Uterus (tissue), 4 donors: ENCODE measurements around the gene SLC18A2. TPM values are rescaled to one million over a fixed set of nuclear protein-coding genes. Genes with fewer than 3 reads are reported as not detected.
A peak's percentile ranks its signal among the peaks of the same experiment; 100 is the strongest.

Experiments used
- DNase-seq, 2 donors: peaks; one replicate each; pipeline ENCODE4 v3.0.0-alpha.2; 2019 to 2020
- H3K27ac ChIP-seq, 2 donors: fragments of 200-600 bp; sonication (generic); 1 replicate in 1 of 2; 2 replicates in 1 of 2; pipeline ENCODE4 v1.5.1; 2016 to 2018
- H3K27me3 ChIP-seq, 2 donors: fragments of 200-600 bp; sonication (generic); one replicate each; pipeline ENCODE4 v1.5.1; 2018 to 2019; ENCODE audit warnings: control low read depth in 1 of 2
- H3K36me3 ChIP-seq, 2 donors: fragments of 200-600 bp; sonication (generic); one replicate each; pipeline ENCODE4 v1.5.1; 2019; ENCODE audit warnings: control low read depth in 1 of 2
- H3K4me1 ChIP-seq, 2 donors: fragments of 200-600 bp; sonication (generic); one replicate each; pipeline ENCODE4 v1.5.1; 2018 to 2019; ENCODE audit warnings: control low read depth in 1 of 2
- H3K4me3 ChIP-seq, 2 donors: fragments of 200-600 bp; sonication (generic); 1 replicate in 1 of 2; 2 replicates in 1 of 2; pipeline ENCODE4 v1.5.1; 2018 to 2019; ENCODE audit warnings: mild to moderate bottlenecking in 1 of 2
- H3K9me3 ChIP-seq, 2 donors: fragments of 200-600 bp; sonication (generic); one replicate each; pipeline ENCODE4 v1.5.1; 2019; ENCODE audit warnings: control low read depth in 1 of 2
- CTCF ChIP-seq, 4 experiments: fragments of 200-600 bp in 2 of 4; fragments of 450-650 bp in 2 of 4; sonication (generic) in 2 of 4; IDR thresholded peaks; one replicate each; pipeline ENCODE4 v1.5.1; 2016 to 2019; ENCODE audit warnings: antibody characterized with exemption in 4 of 4, mild to moderate bottlenecking in 2 of 4, moderate library complexity in 1 of 4
- POLR2A ChIP-seq, 2 donors: fragments of 450-650 bp; IDR thresholded peaks; one replicate each; pipeline ENCODE4 v1.6.1; 2016; ENCODE audit warnings: antibody characterized with exemption in 2 of 2, mild to moderate bottlenecking in 1 of 2, moderate library complexity in 1 of 2
- intact Hi-C: fragments of 100-400 bp; cut with DNase I; formaldehyde crosslinking; loops from one replicate; pipeline ENCODE4 v1.15.1; 2023; ENCODE audit warnings: low total_unique reads
- total RNA-seq, 4 donors: library from RNA; depleted of rRNA in 3 of 4; stranded (reverse); fragments of >200 nt in 3 of 4; gene quantifications; one replicate each; pipeline versions ENCODE4 v1.1.0 to v1.2.4, GENCODE V29; 2014 to 2023
- donor health status: DM: yes; HTN: yes; CAD: no.

SLC18A2 gene
- 1 to 10 TPM in 2 of 4 donors, under 1 TPM in 2; 0.26 to 2.6 (median 0.70) TPM for total RNA-seq

- intact Hi-C loops, result no loop called here
- Histone ChIP-seq H3K9me3 (no peaks in the 10 kb centered on the region), H3K4me3 (peak within 1 kb of the TSS in 1 of 2 donors; percentile 26), H3K36me3 (no peaks in the 10 kb centered on the region), H3K27me3 (peaks cover 0 to 4% of the 10 kb centered on the region in 2 donors), H3K4me1 (peaks cover 0 to 13% of the 10 kb centered on the region in 2 donors), H3K27ac (no peak within 1 kb of the TSS)
- TF ChIP-seq POLR2A (IDR thresholded peaks at IDR 0.05) (no peak), CTCF (IDR thresholded peaks at IDR 0.05) (no peak)
- DNase-seq, result no peak
Measured at GRCh38 chr10:117240621-117241529, at the start of gene SLC18A2. Gene SLC18A2 (plus strand): TSS chr10:117241114. CDS start chr10:117241694, 580 bp downstream.

GRCh38 chr10:117197189-117197588, 43.7 kb upstream of the SLC18A2 start, which contains the start of gene KCNK18:
Gene KCNK18 (plus strand): TSS chr10:117197489. CDS start chr10:117197489, 0 bp downstream.
- no peak for DNase-seq
- intact Hi-C loops, result no loop called here

GRCh38 chr10:117198088-117198487, 42.8 kb upstream of the SLC18A2 start:
- TF ChIP-seq POLR2A (IDR thresholded peaks at IDR 0.05) (no peak), CTCF (IDR thresholded peaks at IDR 0.05) (no peak)
- Histone ChIP-seq H3K4me3 (no peak overlapping the region), H3K27me3 (no peaks in the 10 kb centered on the region), H3K4me1 (no peaks in the 10 kb centered on the region), H3K9me3 (no peaks in the 10 kb centered on the region), H3K36me3 (no peaks in the 10 kb centered on the region), H3K27ac (no peak overlapping the region)
- intact Hi-C loops, result no loop called here
- no peak for DNase-seq

More at GRCh38 chr10:117197189-117197588, 43.7 kb upstream of the SLC18A2 start, which contains the start of gene KCNK18:
- no peaks in the 10 kb centered on the region for H3K27me3 ChIP-seq
- no peaks in the 10 kb centered on the region for H3K36me3 ChIP-seq
- no peak within 1 kb of the TSS for H3K27ac ChIP-seq
- no peaks in the 10 kb centered on the region for H3K9me3 ChIP-seq
- no peak within 1 kb of the TSS for H3K4me3 ChIP-seq
- TF ChIP-seq CTCF (IDR thresholded peaks at IDR 0.05) (no peak), POLR2A (IDR thresholded peaks at IDR 0.05) (no peak)
- H3K4me1 ChIP-seq, result no peaks in the 10 kb centered on the region

GRCh38 chr10:117201826-117202225, 39.1 kb upstream of the SLC18A2 start:
- H3K36me3 ChIP-seq, result no peaks in the 10 kb centered on the region
- H3K4me1 ChIP-seq, result no peaks in the 10 kb centered on the region
- H3K27ac ChIP-seq, result no peak overlapping the region
- TF ChIP-seq POLR2A (IDR thresholded peaks at IDR 0.05), result no peak
- no peak for TF ChIP-seq CTCF (IDR thresholded peaks at IDR 0.05)
- no peaks in the 10 kb centered on the region for H3K27me3 ChIP-seq
- H3K9me3 ChIP-seq, result no peaks in the 10 kb centered on the region
- no peak overlapping the region for H3K4me3 ChIP-seq
- intact Hi-C loops, result no loop called here
- no peak for DNase-seq

- intact Hi-C loops, result no loop called here
- Histone ChIP-seq H3K9me3 (no peaks in the 10 kb centered on the region), H3K27ac (no peak overlapping the region), H3K4me3 (no peak overlapping the region), H3K4me1 (no peaks in the 10 kb centered on the region), H3K27me3 (no peaks in the 10 kb centered on the region), H3K36me3 (no peaks in the 10 kb centered on the region)
- TF ChIP-seq CTCF (IDR thresholded peaks at IDR 0.05) (no peak), POLR2A (IDR thresholded peaks at IDR 0.05) (no peak)
- no peak for DNase-seq
Measured at GRCh38 chr10:117204316-117204715, 36.6 kb upstream of the SLC18A2 start.
